Subcutaneous adipose tissue (tissue), 4 donors: ENCODE results near the gene ARHGEF17. TPM values are rescaled to one million over a fixed set of nuclear protein-coding genes. Genes with fewer than 3 reads are reported as not detected.

ENCODE experiments used
- total RNA-seq, 4 donors: library from RNA; depleted of rRNA; stranded (reverse); fragments of >200 nt; gene quantifications; one replicate each; pipeline ENCODE4 v1.1.0, GENCODE V29; 2016
- TF ChIP-seq, protein P1 (sequence below): fragments of 450-650 bp; IDR thresholded peaks from one replicate; pipeline ENCODE4 v1.5.1; 2016; ENCODE audit warnings: low read depth, mild to moderate bottlenecking, control low read depth, antibody characterized with exemption, moderate library complexity

The ARHGEF17 gene
- total RNA-seq, 4 donors from 2014 or later, result 13.1 to 95.1 (median 28.3) TPM

DNA sequence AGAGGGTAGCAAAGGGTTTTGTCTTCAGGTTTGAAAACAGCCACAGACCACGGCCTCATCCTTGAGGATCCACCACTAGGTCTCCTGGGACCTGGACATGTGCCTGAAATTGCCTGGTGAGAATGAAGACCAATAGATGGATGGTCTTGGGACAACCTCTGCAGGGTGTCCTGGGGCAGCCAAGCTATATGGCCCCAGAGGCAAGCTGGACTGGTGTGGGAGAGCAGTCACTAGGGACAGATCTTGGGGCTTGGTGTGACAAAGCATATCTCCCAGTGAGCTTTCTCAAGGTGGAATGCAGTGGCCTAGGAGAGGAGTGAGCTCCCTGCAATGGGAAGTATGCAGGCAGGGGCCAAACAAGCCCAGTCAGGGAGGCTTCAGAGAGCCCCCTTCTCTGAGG, 22.4 kb upstream of the ARHGEF17 start:
- TF ChIP-seq, protein P1, sequence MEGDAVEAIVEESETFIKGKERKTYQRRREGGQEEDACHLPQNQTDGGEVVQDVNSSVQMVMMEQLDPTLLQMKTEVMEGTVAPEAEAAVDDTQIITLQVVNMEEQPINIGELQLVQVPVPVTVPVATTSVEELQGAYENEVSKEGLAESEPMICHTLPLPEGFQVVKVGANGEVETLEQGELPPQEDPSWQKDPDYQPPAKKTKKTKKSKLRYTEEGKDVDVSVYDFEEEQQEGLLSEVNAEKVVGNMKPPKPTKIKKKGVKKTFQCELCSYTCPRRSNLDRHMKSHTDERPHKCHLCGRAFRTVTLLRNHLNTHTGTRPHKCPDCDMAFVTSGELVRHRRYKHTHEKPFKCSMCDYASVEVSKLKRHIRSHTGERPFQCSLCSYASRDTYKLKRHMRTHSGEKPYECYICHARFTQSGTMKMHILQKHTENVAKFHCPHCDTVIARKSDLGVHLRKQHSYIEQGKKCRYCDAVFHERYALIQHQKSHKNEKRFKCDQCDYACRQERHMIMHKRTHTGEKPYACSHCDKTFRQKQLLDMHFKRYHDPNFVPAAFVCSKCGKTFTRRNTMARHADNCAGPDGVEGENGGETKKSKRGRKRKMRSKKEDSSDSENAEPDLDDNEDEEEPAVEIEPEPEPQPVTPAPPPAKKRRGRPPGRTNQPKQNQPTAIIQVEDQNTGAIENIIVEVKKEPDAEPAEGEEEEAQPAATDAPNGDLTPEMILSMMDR, result no peak

DNA sequence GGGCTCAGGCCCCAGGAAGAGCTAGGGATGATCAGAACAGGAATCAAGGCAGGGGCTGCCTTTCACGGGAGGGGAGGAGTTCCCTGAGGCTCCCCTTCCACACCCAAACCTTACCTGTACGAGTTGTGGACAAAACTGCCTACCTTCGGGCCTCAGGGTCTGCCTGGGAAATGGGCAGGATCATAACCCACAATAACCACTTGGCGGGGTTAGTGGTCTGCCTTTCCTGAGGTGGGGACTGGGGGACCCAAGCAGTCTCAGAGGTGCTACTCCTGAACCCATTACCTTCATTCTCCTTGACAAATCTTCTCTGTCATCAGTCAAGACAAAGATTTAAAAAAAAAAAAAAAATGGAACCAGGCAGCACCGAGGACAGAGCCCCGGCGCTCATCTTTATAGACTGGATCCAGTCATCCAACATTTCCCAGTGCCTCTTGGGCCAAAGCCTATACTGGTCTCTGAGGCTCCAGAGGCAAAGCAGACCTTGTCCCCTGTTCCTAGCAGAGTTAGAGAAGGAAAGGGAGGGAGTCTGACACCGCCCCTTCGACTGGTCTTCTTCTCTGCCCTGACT, 21.8 kb upstream of the ARHGEF17 start:
- TF ChIP-seq, protein P1, result no peak

DNA sequence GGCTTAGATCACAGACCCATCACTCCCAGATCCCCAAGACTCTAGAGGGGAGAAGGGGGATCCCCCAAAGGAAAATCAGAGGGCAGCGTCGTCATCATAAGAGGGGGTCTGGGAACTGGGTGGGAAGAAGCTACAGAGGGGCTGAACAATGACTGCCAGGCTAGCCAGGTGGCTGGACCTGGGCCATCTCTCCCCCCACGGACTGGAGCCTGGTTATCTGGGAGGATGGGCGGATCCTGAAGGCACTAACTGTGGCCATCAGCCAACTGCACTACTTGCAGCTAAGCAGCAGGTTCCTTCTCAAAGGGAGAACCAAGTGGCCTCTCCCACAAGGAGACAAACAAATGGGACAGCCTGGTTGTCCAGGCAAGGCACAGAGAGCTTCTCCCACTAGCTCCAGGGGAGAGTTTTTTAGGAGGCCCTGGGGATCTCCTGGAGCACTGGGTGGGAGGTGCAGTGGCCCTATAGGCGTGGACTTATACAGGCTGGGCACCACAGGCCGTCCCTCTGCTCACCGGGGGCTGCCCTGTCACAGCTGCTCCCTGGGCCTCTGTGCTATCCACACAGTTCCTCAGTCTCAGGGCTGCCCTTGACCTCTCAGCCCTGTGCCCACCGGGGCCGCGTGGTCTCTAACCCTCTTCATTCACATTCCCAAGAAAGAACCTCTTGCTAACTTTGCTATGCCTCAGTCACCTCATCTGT, 20.5 kb upstream of the ARHGEF17 start:
- TF ChIP-seq, protein P1, result no peak

DNA sequence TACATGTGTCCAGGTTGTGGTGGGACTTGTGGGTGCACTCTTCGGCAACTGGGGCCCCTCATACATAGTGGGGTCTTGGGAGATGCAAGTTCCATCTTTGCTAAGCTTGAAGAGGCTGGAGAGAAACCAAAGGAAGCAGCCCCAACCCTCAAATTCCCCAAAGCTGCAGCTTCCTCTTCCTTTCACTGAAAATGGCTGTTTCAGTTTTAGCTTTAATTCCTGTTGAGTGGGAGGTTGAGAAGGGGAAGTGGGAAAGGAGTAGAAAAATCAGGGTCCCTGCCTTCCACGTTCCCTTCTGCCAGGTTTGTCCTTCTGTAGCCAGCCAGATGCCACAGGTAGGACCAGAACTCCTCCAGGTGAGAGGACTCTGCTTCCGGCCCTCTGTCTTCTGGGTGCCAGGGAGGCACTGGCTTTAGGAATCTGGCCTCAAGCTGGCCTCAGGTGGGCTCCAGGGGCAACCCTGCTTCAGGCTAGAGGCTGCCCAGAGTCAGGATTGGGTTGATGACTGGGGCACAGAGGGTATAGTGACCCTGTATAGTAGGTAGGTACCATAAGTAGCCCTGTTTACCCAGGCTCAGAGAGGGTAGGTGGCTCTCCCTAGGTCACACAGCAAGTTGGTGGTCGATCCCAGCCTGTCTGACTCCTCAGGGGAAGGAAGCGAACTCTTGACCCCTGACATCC, 19.7 kb upstream of the ARHGEF17 start:
- TF ChIP-seq, protein P1, result no peak

DNA sequence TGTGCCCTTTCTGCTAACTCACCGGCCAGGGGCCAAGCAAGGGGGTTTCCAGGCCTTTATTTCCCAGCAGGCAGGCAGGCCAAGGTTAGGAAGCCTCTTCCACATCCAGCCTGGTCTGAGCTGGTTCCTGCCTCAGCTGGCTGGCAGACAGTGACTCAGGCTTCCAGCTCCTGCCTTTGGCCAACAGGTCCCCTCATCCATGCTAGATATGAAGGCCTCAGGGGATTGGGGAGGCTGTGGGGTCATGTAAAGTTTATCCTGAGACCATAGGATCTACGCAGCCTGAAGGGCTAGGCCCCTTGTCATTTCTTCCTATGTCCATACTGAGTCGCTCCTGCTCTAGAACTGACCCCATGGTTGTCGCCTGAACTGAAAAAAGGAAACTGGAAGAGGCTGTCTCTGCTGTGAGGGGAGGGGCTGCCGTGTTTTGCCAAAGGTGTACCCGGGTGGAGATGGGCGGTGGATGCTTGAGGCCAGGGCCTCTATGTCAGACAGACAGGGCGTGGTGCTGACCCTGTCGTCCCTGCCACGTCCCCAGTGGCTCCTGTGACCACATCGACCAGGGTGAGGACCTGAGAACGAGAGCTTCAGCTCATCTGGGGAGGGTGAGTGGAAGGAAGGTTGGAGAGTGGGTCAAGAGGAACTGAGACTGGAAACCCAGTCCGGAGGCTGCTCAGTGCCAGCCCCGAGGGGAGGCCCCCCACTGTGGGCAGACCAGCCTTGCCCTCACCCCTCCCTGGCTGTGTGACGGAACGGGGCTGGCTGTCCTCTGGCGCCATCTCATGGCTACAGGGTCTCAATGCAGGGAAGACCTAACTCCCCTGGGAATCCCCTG, 19.0 kb upstream of the ARHGEF17 start:
- TF ChIP-seq, protein P1, result no peak

DNA sequence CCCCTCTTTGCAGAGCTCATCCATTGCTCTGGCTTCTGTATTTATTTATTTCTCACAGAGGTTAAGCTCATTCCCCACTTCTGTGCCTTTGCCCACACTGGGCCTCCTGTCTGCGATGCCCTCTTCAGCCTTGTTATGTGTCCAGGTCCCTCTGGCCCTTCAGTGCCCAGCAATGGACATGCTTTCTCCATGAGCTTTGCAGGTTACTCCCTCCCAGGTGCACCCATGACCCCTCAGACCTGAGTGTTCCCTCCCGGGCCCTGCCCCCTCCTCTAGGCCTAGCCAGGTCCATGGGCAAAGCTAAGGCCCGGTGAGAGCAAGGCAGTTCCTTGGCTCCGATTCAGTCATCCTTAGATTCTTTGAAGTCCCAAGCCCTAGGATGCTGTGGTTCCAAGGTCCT, 17.5 kb upstream of the ARHGEF17 start:
- TF ChIP-seq, protein P1, result no peak

DNA sequence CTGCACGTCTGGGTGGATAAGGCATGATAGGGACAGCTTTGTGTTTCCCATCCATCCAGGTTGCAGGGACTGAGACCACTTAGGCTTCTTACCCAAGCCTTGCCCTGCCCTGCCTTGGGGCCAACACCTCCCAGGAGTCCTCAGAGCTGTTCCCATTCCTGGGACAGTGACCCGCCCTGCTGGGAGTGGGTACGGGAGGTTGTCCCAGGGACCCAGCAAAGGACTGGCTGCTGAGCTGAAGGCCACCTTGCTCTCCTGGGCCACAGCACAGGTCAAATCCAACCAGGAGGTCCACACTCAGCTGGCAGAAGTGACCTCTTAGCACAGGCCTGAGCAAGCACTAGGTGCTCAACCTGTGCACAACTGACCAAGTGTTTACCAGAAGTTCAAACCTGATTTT, 16.9 kb upstream of the ARHGEF17 start:
- TF ChIP-seq, protein P1, result no peak
